HepG2 (cell line): Measurements from ENCODE around the gene TTPAL. TPM values are rescaled to one million over a fixed set of nuclear protein-coding genes. Genes with fewer than 3 reads are reported as not detected.
A peak's percentile ranks its signal among the peaks of the same experiment; 100 is the strongest.

Experiments used
- ATF4 ChIP-seq, 2 experiments: fragments of 450-650 bp in 1 of 2; sonication (generic) in 1 of 2; formaldehyde crosslinking; IDR thresholded peaks; 2 replicates each; pipeline versions ENCODE4 v1.5.0 to v1.8.0; 2020 to 2022; ENCODE audit warnings: mild to moderate bottlenecking in 1 of 2, missing genetic modification reagents in 1 of 2
- CCDC6 ChIP-seq: sonication (generic); formaldehyde crosslinking; IDR thresholded peaks from 2 replicates; pipeline ENCODE4 v1.8.1; 2022; ENCODE audit warnings: mild to moderate bottlenecking, missing genetic modification reagents, moderate library complexity
- CHD2 ChIP-seq: IDR thresholded peaks from 2 replicates; pipeline ENCODE4 v1.6.1; 2011; ENCODE audit warnings: low read depth, low read length, improper control_type of control experiment
- FOXA3 ChIP-seq: IDR thresholded peaks from 2 replicates; pipeline ENCODE4 v1.6.1; 2016; ENCODE audit warnings: missing genetic modification reagents, missing compliant biosample characterization
- GPN1 ChIP-seq: sonication (generic); formaldehyde crosslinking; IDR thresholded peaks from 2 replicates; pipeline ENCODE4 v1.5.1; 2020; ENCODE audit warnings: missing genetic modification reagents, borderline replicate concordance
- IRF2 ChIP-seq: IDR thresholded peaks from 2 replicates; pipeline ENCODE4 v1.6.1; 2018; ENCODE audit warnings: missing genetic modification reagents, missing compliant biosample characterization
- LBX2 ChIP-seq: sonication (generic); formaldehyde crosslinking; IDR thresholded peaks from 2 replicates; pipeline ENCODE4 v1.5.0; 2020; ENCODE audit warnings: missing genetic modification reagents, mild to moderate bottlenecking, borderline replicate concordance
- MAZ ChIP-seq, 2 experiments: sonication (generic) in 1 of 2; formaldehyde crosslinking in 1 of 2; IDR thresholded peaks; 2 replicates each; pipeline versions ENCODE4 v1.5.0 to v1.6.1; 2012 to 2020; ENCODE audit warnings: low read depth in 2 of 2, mild to moderate bottlenecking in 2 of 2, borderline replicate concordance in 1 of 2, improper control_type of control experiment in 1 of 2, low read length in 1 of 2, missing genetic modification reagents in 1 of 2, moderate library complexity in 1 of 2
- MED1 ChIP-seq: sonication (generic); formaldehyde crosslinking; IDR thresholded peaks from 2 replicates; pipeline ENCODE4 v1.4.0; 2020; ENCODE audit warnings: missing genetic modification reagents
- NFKBIZ ChIP-seq: IDR thresholded peaks from 2 replicates; pipeline ENCODE4 v1.6.1; 2018; ENCODE audit warnings: missing genetic modification reagents, missing compliant biosample characterization
- POGK ChIP-seq: sonication (generic); formaldehyde crosslinking; conservative IDR thresholded peaks from 2 replicates; pipeline ENCODE4 v1.8.0; 2022; ENCODE audit warnings: mild to moderate bottlenecking, moderate library complexity, missing genetic modification reagents
- RARA ChIP-seq: IDR thresholded peaks from 2 replicates; pipeline ENCODE4 v1.6.1; 2016; ENCODE audit warnings: missing genetic modification reagents, missing compliant biosample characterization
- RBFOX2 ChIP-seq: fragments of 200-400 bp; formaldehyde crosslinking; IDR thresholded peaks from 2 replicates; pipeline ENCODE4 v1.6.1; 2017; ENCODE audit warnings: low read depth, mild to moderate bottlenecking, low read length
- RBM39 ChIP-seq: fragments of 200-400 bp; formaldehyde crosslinking; IDR thresholded peaks from one replicate; pipeline ENCODE4 v1.6.1; 2018; ENCODE audit warnings: antibody characterized with exemption, mild to moderate bottlenecking, low read depth, low read length; ENCODE audit not compliant: poor library complexity, severe bottlenecking
- RNF2 ChIP-seq: fragments of 450-650 bp; conservative IDR thresholded peaks from 2 replicates; pipeline ENCODE4 v1.6.1; 2016; ENCODE audit warnings: low read depth
- SMC3 ChIP-seq: IDR thresholded peaks from 2 replicates; pipeline ENCODE4 v1.6.1; 2011; ENCODE audit warnings: low read length, improper control_type of control experiment
- ZNF18 ChIP-seq: sonication (generic); formaldehyde crosslinking; IDR thresholded peaks from 2 replicates; pipeline ENCODE4 v1.8.0; 2022; ENCODE audit warnings: mild to moderate bottlenecking, missing genetic modification reagents; ENCODE audit not compliant: insufficient replicate concordance
- ZNF34 ChIP-seq: sonication (generic); formaldehyde crosslinking; IDR thresholded peaks from 2 replicates; pipeline ENCODE4 v1.4.0; 2020; ENCODE audit warnings: mild to moderate bottlenecking, missing genetic modification reagents, borderline replicate concordance
- ZNF468 ChIP-seq: sonication (generic); formaldehyde crosslinking; IDR thresholded peaks from 2 replicates; pipeline ENCODE4 v1.8.0; 2022; ENCODE audit warnings: mild to moderate bottlenecking, moderate library complexity, missing genetic modification reagents
- ZNF598 ChIP-seq: sonication (generic); formaldehyde crosslinking; IDR thresholded peaks from 2 replicates; pipeline ENCODE4 v1.5.1; 2020; ENCODE audit warnings: mild to moderate bottlenecking, missing genetic modification reagents, borderline replicate concordance
- ZNF749 ChIP-seq: sonication (generic); formaldehyde crosslinking; IDR thresholded peaks from 2 replicates; pipeline ENCODE4 v1.8.0; 2022; ENCODE audit warnings: mild to moderate bottlenecking, missing genetic modification reagents, moderate library complexity, borderline replicate concordance
- ZNF891 ChIP-seq: sonication (generic); formaldehyde crosslinking; IDR thresholded peaks from 2 replicates; pipeline ENCODE4 v1.5.0; 2020; ENCODE audit warnings: mild to moderate bottlenecking, missing genetic modification reagents
- ZSCAN20 ChIP-seq: sonication (generic); formaldehyde crosslinking; IDR thresholded peaks from 2 replicates; pipeline ENCODE4 v1.4.0; 2020; ENCODE audit warnings: missing genetic modification reagents, mild to moderate bottlenecking, borderline replicate concordance
- polyA plus RNA-seq, 8 experiments: library from polyadenylated mRNA; depleted of rRNA in 3 of 8; stranded (reverse) in 7 of 8; unstranded in 1 of 8; fragments of >200 nt; fragmentation: Illumina TruSeq in 4 of 8; extraction: Trizol in 4 of 8; gene quantifications; 2 replicates each; pipeline versions ENCODE4 v1.2.1 to v1.2.3, GENCODE V29; 2011 to 2016; ENCODE audit warnings: low read depth in 4 of 8, missing spikeins in 1 of 8, mixed read lengths in 1 of 8; ENCODE audit not compliant: insufficient read depth in 1 of 8
- total RNA-seq, 5 experiments: library from RNA; depleted of rRNA; stranded (reverse); fragments of >200 nt; fragmentation: Illumina TruSeq; extraction: Trizol; gene quantifications; 2 replicates each; pipeline ENCODE4 v1.2.3, GENCODE V29; 2016; ENCODE audit warnings: low read depth in 1 of 5

TTPAL gene
- total and polyA plus RNA-seq, 2 of the 13 experiments (the other 11 are each of a cell fraction or from before 2014, with no cell fraction given) = 4.3 to 18.8 TPM

GRCh38 chr20:44428174-44429016, 47.3 kb upstream of the TTPAL start (continued):
- TF ChIP-seq ZNF18 (CRISPR knock-in tag) = peak; percentile 18
- TF ChIP-seq ZSCAN20 (CRISPR knock-in tag) = no peak
- peak; percentile 95 for TF ChIP-seq MED1
- peak; percentile 88 for TF ChIP-seq CCDC6 (CRISPR knock-in tag)
- TF ChIP-seq ZNF468 = no peak
- peak; percentile 86; the same call in 1 of the 2 replicates for TF ChIP-seq ZNF749 (CRISPR knock-in tag)
- peak; percentile 96 for TF ChIP-seq IRF2 (CRISPR knock-in tag)
- TF ChIP-seq NFKBIZ = peak; percentile 98
- peak; percentile 87 for TF ChIP-seq RARA (CRISPR knock-in tag)
- TF ChIP-seq ZNF34 = peak; percentile 41
- peak; percentile 44 for TF ChIP-seq RBFOX2
- peak; percentile 75; the same call in 1 of the 2 replicates for TF ChIP-seq POGK (CRISPR knock-in tag)
- no peak for TF ChIP-seq RNF2
- TF ChIP-seq ZNF891 = peak; percentile 82; the same call in 1 of the 2 replicates
- peak; percentile 56; the same call in 1 of the 2 replicates for TF ChIP-seq ZNF598 (CRISPR knock-in tag)
- peak; percentile 99 for TF ChIP-seq FOXA3
- 0 out of 2 replicates have a peak, but pooled peaks have one; percentile 13 for TF ChIP-seq CHD2
- TF ChIP-seq ATF4 (CRISPR knock-in tag; IDR thresholded peaks at IDR 0.05) = peak in 1 of 2 experiments; percentile 97; a peak in 2 of 4 replicates
- no peak for TF ChIP-seq GPN1
- TF ChIP-seq MAZ (IDR thresholded peaks at IDR 0.05; ENCODE audit: borderline replicate concordance, low read depth, low read length) = no peak
- no peak; the same call in 1 of the 2 replicates for TF ChIP-seq MAZ (CRISPR knock-in tag; IDR thresholded peaks at IDR 0.05; ENCODE audit: low read depth)
- no peak for TF ChIP-seq LBX2 (CRISPR knock-in tag)
- peak; percentile 52 for TF ChIP-seq RBM39
- peak; percentile 68; the same call in 1 of the 2 replicates for TF ChIP-seq SMC3
